ENCODE results near the gene BRSK2. TPM values are rescaled to one million over a fixed set of nuclear protein-coding genes. Genes with fewer than 3 reads are reported as not detected.
"Not testable (repeated sequence)": the region's sequence is repeated elsewhere in the genome, so short reads cannot be mapped to it uniquely, and the experiment has no call there.

BRSK2 gene
- total RNA-seq, 5 donors from 2014 or later (not counting 1 experiment from before 2014, with no cell fraction given), result 0.54 to 1.5 (median 0.95) TPM

DNA sequence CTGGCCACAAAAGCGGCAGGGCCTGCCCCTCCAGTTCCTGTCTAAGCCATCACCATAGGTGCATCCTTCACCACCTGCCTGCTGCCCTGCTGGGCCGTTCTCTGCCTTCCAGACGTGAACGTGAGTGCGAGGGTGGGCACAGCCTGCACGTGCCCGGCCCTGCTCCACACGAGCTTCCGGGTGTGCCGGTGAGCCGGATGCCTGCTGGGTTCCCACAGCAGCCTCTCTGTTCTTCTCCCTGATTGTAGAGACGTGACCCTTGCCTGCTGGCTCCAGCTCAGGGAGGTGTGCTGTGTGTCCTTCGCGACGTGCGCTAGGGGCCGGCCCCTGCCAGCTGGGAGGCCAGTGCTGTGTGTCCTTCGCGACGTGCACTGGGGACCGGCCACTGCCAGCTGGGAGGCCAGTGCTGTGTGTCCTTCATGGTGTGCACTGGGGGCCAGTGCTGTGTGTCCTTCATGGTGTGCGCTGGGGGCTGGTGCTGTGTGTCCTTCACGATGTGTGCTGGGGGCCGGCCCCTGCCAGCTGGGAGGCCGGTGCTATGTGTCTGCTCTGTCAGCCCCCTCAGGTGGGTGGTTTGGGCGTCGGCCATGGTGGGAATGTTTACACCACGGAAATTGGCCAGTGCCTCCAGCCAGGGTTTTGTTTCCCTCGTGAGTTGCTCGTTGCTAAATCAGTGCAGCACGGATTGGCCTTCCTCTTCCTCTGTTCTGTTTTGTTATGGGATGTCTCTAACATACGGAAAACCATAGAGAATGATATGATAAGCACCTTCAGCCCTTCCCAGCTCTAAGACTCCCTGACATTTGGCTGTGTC, 35.4 kb upstream of the BRSK2 start:
- H3K27me3 ChIP-seq (replicated peaks in 1 of 2; ENCODE audit: control insufficient read depth in 2 of 2, extremely low read depth in 1 of 2, insufficient read depth in 2 of 2, low read length in 1 of 2), result peaks cover 0 to 27% of the 10 kb centered on the region in 2 experiments
- no peaks in the 10 kb centered on the region for H3K4me1 Mint-ChIP-seq
- H3K27ac ChIP-seq (ENCODE audit: low read length), result no peak overlapping the region
- no peaks in the 10 kb centered on the region for H3K4me1 ChIP-seq (ENCODE audit: control insufficient read depth in 1 of 2, extremely low read depth in 1 of 2, insufficient read depth in 2 of 2, low read length in 2 of 2)
- no peaks in the 10 kb centered on the region for H3K36me3 Mint-ChIP-seq
- no peaks in the 10 kb centered on the region for H3K36me3 ChIP-seq (ENCODE audit: control insufficient read depth in 2 of 2, extremely low read depth in 1 of 2, insufficient read depth in 1 of 2, low read length in 1 of 2)
- WGBS (ENCODE audit: insufficient coverage), result 86% methylated on average over 28 of the region's 32 CpGs
- ChIA-PET CTCF (no interaction called here), POLR2A (no interaction called here)
- ATAC-seq (replicated peaks in 1 of 4), result no peak
- no peak overlapping the region for H3K4me3 ChIP-seq (ENCODE audit: control insufficient read depth in 1 of 2, extremely low read depth in 1 of 2, low read length in 1 of 2)
- peaks cover 15 to 20% of the 10 kb centered on the region in 2 donors for H3K27me3 Mint-ChIP-seq
- no peaks in the 10 kb centered on the region for H3K9me3 ChIP-seq
- no peaks in the 10 kb centered on the region for H3K9me3 Mint-ChIP-seq
- no peak for DNase-seq
- no peak overlapping the region for H3K27ac Mint-ChIP-seq
- no peak overlapping the region for H3K4me3 Mint-ChIP-seq

GRCh38 chr11:1356007-1356435, 33.7 kb upstream of the BRSK2 start:
- ChIA-PET POLR2A (no interaction called here), CTCF (no interaction called here)
- H3K9me3 Mint-ChIP-seq, result no peaks in the 10 kb centered on the region
- Histone ChIP-seq H3K9me3 (no peaks in the 10 kb centered on the region), H3K4me3 (ENCODE audit: control insufficient read depth in 1 of 2, extremely low read depth in 1 of 2, low read length in 1 of 2) (no peak overlapping the region), H3K27me3 (replicated peaks in 1 of 2; ENCODE audit: control insufficient read depth in 2 of 2, extremely low read depth in 1 of 2, insufficient read depth in 2 of 2, low read length in 1 of 2) (peaks cover 0 to 40% of the 10 kb centered on the region in 2 experiments), H3K36me3 (ENCODE audit: control insufficient read depth in 2 of 2, extremely low read depth in 1 of 2, insufficient read depth in 1 of 2, low read length in 1 of 2) (no peaks in the 10 kb centered on the region), H3K27ac (ENCODE audit: low read length) (no peak overlapping the region), H3K4me1 (ENCODE audit: control insufficient read depth in 1 of 2, extremely low read depth in 1 of 2, insufficient read depth in 2 of 2, low read length in 2 of 2) (no peaks in the 10 kb centered on the region)
- H3K27ac Mint-ChIP-seq, result no peak overlapping the region
- no peak overlapping the region for H3K4me3 Mint-ChIP-seq
- H3K4me1 Mint-ChIP-seq, result no peaks in the 10 kb centered on the region
- ATAC-seq (replicated peaks in 1 of 4), result no peak
- WGBS (ENCODE audit: insufficient coverage), result 72% methylated on average over 5 of the region's 14 CpGs
- DNase-seq, result no peak
- no peaks in the 10 kb centered on the region for H3K36me3 Mint-ChIP-seq
- peaks cover 15 to 22% of the 10 kb centered on the region in 2 donors for H3K27me3 Mint-ChIP-seq

DNA sequence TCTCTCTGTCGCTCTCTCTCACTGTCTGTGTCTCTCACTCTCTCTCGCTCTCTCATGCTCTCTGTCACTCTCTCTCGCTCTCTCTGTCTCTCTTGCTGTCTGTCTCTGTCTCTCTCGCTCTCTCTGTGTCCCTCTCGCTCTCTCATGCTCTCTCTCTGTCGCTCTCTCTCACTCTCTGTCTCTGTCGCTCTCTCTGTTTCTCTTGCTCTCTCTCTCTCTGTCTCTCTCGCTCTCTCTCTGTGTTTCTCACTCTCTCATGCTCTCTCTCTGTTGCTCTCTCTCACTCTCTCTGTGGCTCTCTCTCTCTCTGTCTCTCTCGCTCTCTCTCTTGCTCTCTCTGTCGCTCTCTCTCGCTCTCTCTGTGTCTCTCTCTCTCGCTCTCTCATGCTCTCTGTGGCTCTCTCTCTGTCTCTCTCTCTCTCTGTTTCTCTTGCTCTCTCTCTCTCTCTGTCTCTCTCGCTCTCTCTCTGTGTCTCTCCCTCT, 33.2 kb upstream of the BRSK2 start:
- 85% methylated on average over 12 of the region's 13 CpGs for WGBS (ENCODE audit: insufficient coverage)
- H3K27me3 ChIP-seq (replicated peaks in 1 of 2; ENCODE audit: control insufficient read depth in 2 of 2, extremely low read depth in 1 of 2, insufficient read depth in 2 of 2, low read length in 1 of 2), result peaks cover 0 to 41% of the 10 kb centered on the region in 2 experiments
- no peaks in the 10 kb centered on the region for H3K4me1 ChIP-seq (ENCODE audit: control insufficient read depth in 1 of 2, extremely low read depth in 1 of 2, insufficient read depth in 2 of 2, low read length in 2 of 2)
- no peak overlapping the region for H3K27ac ChIP-seq (ENCODE audit: low read length)
- Mint-ChIP-seq H3K9me3 (no peaks in the 10 kb centered on the region), H3K27me3 (peaks cover 15 to 22% of the 10 kb centered on the region in 2 donors), H3K27ac (no peak overlapping the region), H3K36me3 (no peaks in the 10 kb centered on the region), H3K4me1 (no peaks in the 10 kb centered on the region), H3K4me3 (no peak overlapping the region)
- ChIA-PET CTCF (no interaction called here), POLR2A (no interaction called here)
- no peak overlapping the region for H3K4me3 ChIP-seq (ENCODE audit: control insufficient read depth in 1 of 2, extremely low read depth in 1 of 2, low read length in 1 of 2)
- DNase-seq, result no peak
- no peaks in the 10 kb centered on the region for H3K36me3 ChIP-seq (ENCODE audit: control insufficient read depth in 2 of 2, extremely low read depth in 1 of 2, insufficient read depth in 1 of 2, low read length in 1 of 2)
- ATAC-seq (replicated peaks in 1 of 4), result no peak
- no peaks in the 10 kb centered on the region for H3K9me3 ChIP-seq

DNA sequence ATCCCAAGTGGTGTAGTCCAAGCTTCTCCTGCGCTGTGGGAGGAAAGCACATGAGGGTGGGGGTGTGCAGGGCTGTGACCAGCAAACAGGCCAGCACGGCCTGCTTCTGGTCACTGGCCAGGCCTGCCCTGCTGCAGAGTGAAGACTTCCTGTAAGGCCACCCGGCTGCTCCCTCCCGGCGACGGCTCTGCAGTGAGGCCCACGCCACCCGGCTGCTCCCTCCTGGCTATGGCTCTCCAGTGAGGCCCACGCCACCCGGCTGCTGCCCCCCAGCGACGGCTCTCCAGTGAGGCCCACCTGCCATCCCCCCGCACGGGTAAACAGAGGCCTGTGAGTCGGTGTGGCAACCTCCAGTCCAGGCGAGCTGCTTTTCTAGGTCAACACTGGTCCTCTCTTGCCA, 31.4 kb upstream of the BRSK2 start:
- ATAC-seq (replicated peaks in 1 of 4), result no peak
- no peak for DNase-seq
- no peak overlapping the region for H3K4me3 Mint-ChIP-seq
- Histone ChIP-seq H3K4me1 (ENCODE audit: control insufficient read depth in 1 of 2, extremely low read depth in 1 of 2, insufficient read depth in 2 of 2, low read length in 2 of 2) (no peaks in the 10 kb centered on the region), H3K27me3 (replicated peaks in 1 of 2; ENCODE audit: control insufficient read depth in 2 of 2, extremely low read depth in 1 of 2, insufficient read depth in 2 of 2, low read length in 1 of 2) (peaks cover 0 to 46% of the 10 kb centered on the region in 2 experiments), H3K36me3 (ENCODE audit: control insufficient read depth in 2 of 2, extremely low read depth in 1 of 2, insufficient read depth in 1 of 2, low read length in 1 of 2) (no peaks in the 10 kb centered on the region), H3K27ac (ENCODE audit: low read length) (no peak overlapping the region), H3K4me3 (ENCODE audit: control insufficient read depth in 1 of 2, extremely low read depth in 1 of 2, low read length in 1 of 2) (no peak overlapping the region), H3K9me3 (no peaks in the 10 kb centered on the region)
- H3K9me3 Mint-ChIP-seq, result no peaks in the 10 kb centered on the region
- WGBS (ENCODE audit: insufficient coverage), result 58% methylated on average over 7 of the region's 16 CpGs
- CTCF ChIA-PET, result no interaction called here
- H3K27me3 Mint-ChIP-seq, result peaks cover 15 to 24% of the 10 kb centered on the region in 2 donors
- H3K4me1 Mint-ChIP-seq, result no peaks in the 10 kb centered on the region
- POLR2A ChIA-PET, result no interaction called here
- H3K27ac Mint-ChIP-seq, result no peak overlapping the region
- H3K36me3 Mint-ChIP-seq, result no peaks in the 10 kb centered on the region

DNA sequence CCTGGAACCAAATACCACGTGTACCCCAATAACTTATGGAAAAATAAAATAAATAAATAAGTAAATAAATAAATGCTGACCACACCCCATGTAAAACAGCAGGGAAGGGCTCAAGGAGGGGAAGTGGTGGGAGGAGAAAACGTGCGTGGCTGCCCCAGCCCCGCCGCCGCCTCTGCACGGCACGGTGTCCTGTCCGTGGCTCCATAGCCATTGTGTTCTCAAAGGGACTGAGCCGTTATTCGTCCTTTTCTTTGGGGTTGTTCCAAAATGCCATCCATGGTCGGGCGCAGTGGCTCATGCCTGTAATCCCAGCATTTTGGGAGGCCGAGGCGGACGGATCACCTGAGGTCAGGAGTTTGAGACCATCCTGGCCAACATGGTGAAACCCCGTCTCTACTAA, 30.8 kb upstream of the BRSK2 start:
- H3K9me3 ChIP-seq; H3K4me3 Mint-ChIP-seq; DNase-seq; H3K36me3 ChIP-seq (ENCODE audit: control insufficient read depth in 2 of 2, extremely low read depth in 1 of 2, insufficient read depth in 1 of 2, low read length in 1 of 2); H3K4me1 Mint-ChIP-seq; H3K4me1 ChIP-seq (ENCODE audit: control insufficient read depth in 1 of 2, extremely low read depth in 1 of 2, insufficient read depth in 2 of 2, low read length in 2 of 2); ATAC-seq (replicated peaks in 1 of 4); H3K27ac Mint-ChIP-seq; POLR2A ChIA-PET; H3K36me3 Mint-ChIP-seq; CTCF ChIA-PET; H3K9me3 Mint-ChIP-seq; H3K4me3 ChIP-seq (ENCODE audit: control insufficient read depth in 1 of 2, extremely low read depth in 1 of 2, low read length in 1 of 2); H3K27ac ChIP-seq (ENCODE audit: low read length): not testable (repeated sequence)
- peaks cover 0 to 42% of the 10 kb centered on the region in 2 experiments for H3K27me3 ChIP-seq (replicated peaks in 1 of 2; ENCODE audit: control insufficient read depth in 2 of 2, extremely low read depth in 1 of 2, insufficient read depth in 2 of 2, low read length in 1 of 2)
- WGBS (ENCODE audit: insufficient coverage), result 88% methylated on average over 13 of the region's 17 CpGs
- peaks cover 15 to 24% of the 10 kb centered on the region in 2 donors for H3K27me3 Mint-ChIP-seq

GRCh38 chr11:1359556-1359955, 30.2 kb upstream of the BRSK2 start:
- H3K9me3 ChIP-seq, result no peaks in the 10 kb centered on the region
- DNase-seq (no peak), ATAC-seq (replicated peaks in 1 of 4) (no peak)
- H3K27me3 Mint-ChIP-seq, result peaks cover 15 to 24% of the 10 kb centered on the region in 2 donors
- H3K27me3 ChIP-seq (replicated peaks in 1 of 2; ENCODE audit: control insufficient read depth in 2 of 2, extremely low read depth in 1 of 2, insufficient read depth in 2 of 2, low read length in 1 of 2), result peaks cover 0 to 36% of the 10 kb centered on the region in 2 experiments
- H3K4me3 Mint-ChIP-seq, result no peak overlapping the region
- H3K4me3 ChIP-seq (ENCODE audit: control insufficient read depth in 1 of 2, extremely low read depth in 1 of 2, low read length in 1 of 2), result no peak overlapping the region
- 83% methylated on average over 16 of the region's 16 CpGs for WGBS (ENCODE audit: insufficient coverage)
- H3K27ac ChIP-seq (ENCODE audit: low read length), result no peak overlapping the region
- no peaks in the 10 kb centered on the region for H3K4me1 ChIP-seq (ENCODE audit: control insufficient read depth in 1 of 2, extremely low read depth in 1 of 2, insufficient read depth in 2 of 2, low read length in 2 of 2)
- no peaks in the 10 kb centered on the region for H3K4me1 Mint-ChIP-seq
- CTCF ChIA-PET, result no interaction called here
- H3K36me3 Mint-ChIP-seq, result no peaks in the 10 kb centered on the region
- no peaks in the 10 kb centered on the region for H3K9me3 Mint-ChIP-seq
- H3K36me3 ChIP-seq (ENCODE audit: control insufficient read depth in 2 of 2, extremely low read depth in 1 of 2, insufficient read depth in 1 of 2, low read length in 1 of 2), result no peaks in the 10 kb centered on the region
- no peak overlapping the region for H3K27ac Mint-ChIP-seq
- POLR2A ChIA-PET, result no interaction called here
